Measurements from ENCODE around the gene PRG3. TPM values are rescaled to one million over a fixed set of nuclear protein-coding genes. Genes with fewer than 3 reads are reported as not detected.

Gene PRG3
- total RNA-seq (2012; rRNA removed), result not detected in 2 replicates
- polyA plus RNA-seq (2012; rRNA removed), result not detected in 2 replicates
- not detected in 2 replicates for polyA plus RNA-seq (2012; cell fraction: cytosol; rRNA removed)
- polyA plus RNA-seq (2012; cell fraction: nucleus; rRNA removed; ENCODE audit: low replicate concordance), result not detected in 2 replicates
- Bru-seq, nascent RNA, result not detected
- not detected for BruChase-seq, experiment 1, labeled RNA remaining after a 6-hour chase
- BruChase-seq, experiment 2, labeled RNA remaining after a 2-hour chase, result not detected
- long read RNA-seq, result 0 reads

- Histone ChIP-seq H4K20me1 (ENCODE audit: insufficient read depth, low read length) (0 out of 2 replicates have a peak, but pooled peaks cover 6% of the 10 kb centered on the region), H3K9me3 (ENCODE audit: control insufficient read depth, insufficient read depth, low read length) (no peaks in the 10 kb centered on the region), H3K36me3 (ENCODE audit: control insufficient read depth, insufficient read depth, low read length) (no peaks in the 10 kb centered on the region), H2BK15ac (ENCODE audit: low read depth, low read length) (no peak within 1 kb of the TSS), H3K27me3 (ENCODE audit: control insufficient read depth, insufficient read depth, low read length) (peaks cover 17% of the 10 kb centered on the region), H3K4ac (ENCODE audit: low read depth, low read length) (no peak within 1 kb of the TSS), H2BK5ac (ENCODE audit: low read depth, low read length, poor library complexity, severe bottlenecking) (no peak within 1 kb of the TSS), H3K9me1 (ENCODE audit: insufficient read depth, low read length) (no peaks in the 10 kb centered on the region), H3K9ac (ENCODE audit: low read depth, low read length) (no peak within 1 kb of the TSS), H2BK120ac (ENCODE audit: low read depth, low read length) (no peak within 1 kb of the TSS), H3K79me1 (ENCODE audit: low read depth in 1 of 2, low read length in 2 of 2) (no peaks in the 10 kb centered on the region), H3K14ac (replicated peaks; ENCODE audit: low read depth, low read length) (no peak within 1 kb of the TSS), H2BK20ac (ENCODE audit: low read depth, low read length) (no peak within 1 kb of the TSS), H2AK9ac (replicated peaks; ENCODE audit: low read depth, low read length, poor library complexity) (no peak within 1 kb of the TSS), H4K5ac (ENCODE audit: low read depth, low read length) (no peak within 1 kb of the TSS), H3K18ac (ENCODE audit: low read depth, low read length) (no peak within 1 kb of the TSS), H4K91ac (ENCODE audit: insufficient read depth, low read depth, low read length) (no peak within 1 kb of the TSS), H3K23ac (ENCODE audit: low read depth, low read length) (no peak within 1 kb of the TSS), H3K4me3 (ENCODE audit: insufficient read depth, low read depth, low read length) (no peak within 1 kb of the TSS), H4K8ac (ENCODE audit: low read depth in 2 of 2, low read length in 2 of 2) (no peak within 1 kb of the TSS), H2AK5ac (ENCODE audit: low read depth, low read length) (no peak within 1 kb of the TSS), H2AFZ (replicated peaks; ENCODE audit: low read length, poor library complexity) (no peak within 1 kb of the TSS), H3K56ac (ENCODE audit: extremely low read depth, insufficient read depth, low read length) (no peak within 1 kb of the TSS), H3K4me2 (ENCODE audit: low read depth, low read length) (no peak within 1 kb of the TSS), H3K27ac (ENCODE audit: insufficient read depth, low read length) (no peak within 1 kb of the TSS), H3K4me1 (ENCODE audit: control insufficient read depth, insufficient read depth, low read length) (no peaks in the 10 kb centered on the region)
- dilution Hi-C loops (cut with HindIII; ENCODE audit: low sequenced_read_pairs, unreplicated experiment), result no loop called here
- no TSS peak for BruUV-seq (replicated peaks)
- intact Hi-C loops (cut with micrococcal nuclease), result no loop called here
- in situ Hi-C loops (cut with MboI; ENCODE audit: low sequenced_read_pairs), result no loop called here
- no peak for ATAC-seq (ENCODE audit: low read depth)
- ChIA-PET CTCF (no interaction called here), POLR2A (ENCODE audit: unreplicated experiment) (interaction anchor here (0.5 kb wide), 1 partner anchor 192 kb away, joined by 7 read pairs; no protein-coding TSS in a partner anchor)
- no CpG with 5 or more reads among the region's 2 CpGs for WGBS, 2 experiments (ENCODE audit: extremely low coverage in 2 of 2, insufficient read length in 1 of 2)
- no peak for DNase-seq
- TF ChIP-seq CEBPB (IDR thresholded peaks at IDR 0.05; ENCODE audit: low read depth, low read length) (no peak), CTCF (conservative IDR thresholded peaks at IDR 0.05; ENCODE audit: low read depth, low read length) (no peak), FOS (IDR thresholded peaks at IDR 0.05; ENCODE audit: low read depth, low read length) (no peak), POLR2A (IDR thresholded peaks at IDR 0.05; ENCODE audit: low read depth, low read length) (no peak), RAD21 (IDR thresholded peaks at IDR 0.05; ENCODE audit: low read length) (no peak), RFX5 (IDR thresholded peaks at IDR 0.05; ENCODE audit: low read depth, low read length) (no peak), SMC3 (IDR thresholded peaks at IDR 0.05; ENCODE audit: low read depth, low read length) (no peak), MXI1 (IDR thresholded peaks at IDR 0.05; ENCODE audit: borderline replicate concordance, low read depth, low read length) (no peak), CHD1 (IDR thresholded peaks at IDR 0.05; ENCODE audit: low read depth, low read length) (no peak), RCOR1 (IDR thresholded peaks at IDR 0.05; ENCODE audit: insufficient replicate concordance, low read length) (no peak), MAFK (IDR thresholded peaks at IDR 0.05; ENCODE audit: low read depth, low read length) (no peak), MAZ (IDR thresholded peaks at IDR 0.05; ENCODE audit: borderline replicate concordance, low read depth, low read length) (no peak), ELK1 (IDR thresholded peaks at IDR 0.05; ENCODE audit: borderline replicate concordance, low read depth, low read length) (no peak), USF2 (IDR thresholded peaks at IDR 0.05; ENCODE audit: low read depth, low read length) (no peak), NFE2L2 (IDR thresholded peaks at IDR 0.05; ENCODE audit: low read depth, low read length) (no peak), BHLHE40 (IDR thresholded peaks at IDR 0.05; ENCODE audit: low read depth, low read length) (no peak)
These were observed at the start of gene PRG3 for GRCh38 chr11:57380975-57381374. TSS of gene PRG3 (minus strand) at chr11:57381150. CDS start at chr11:57380708, 442 bp downstream.

All from IMR-90 (cell line).